GM19099 (cell line): ENCODE data around the gene PSD.

ENCODE experiments used
- POLR2A ChIP-seq: IDR thresholded peaks from 3 replicates; pipeline ENCODE4 v1.6.1; 2011; ENCODE audit warnings: low read depth; ENCODE audit not compliant: insufficient read length; ENCODE audit errors: extremely low read depth

PSD gene

DNA sequence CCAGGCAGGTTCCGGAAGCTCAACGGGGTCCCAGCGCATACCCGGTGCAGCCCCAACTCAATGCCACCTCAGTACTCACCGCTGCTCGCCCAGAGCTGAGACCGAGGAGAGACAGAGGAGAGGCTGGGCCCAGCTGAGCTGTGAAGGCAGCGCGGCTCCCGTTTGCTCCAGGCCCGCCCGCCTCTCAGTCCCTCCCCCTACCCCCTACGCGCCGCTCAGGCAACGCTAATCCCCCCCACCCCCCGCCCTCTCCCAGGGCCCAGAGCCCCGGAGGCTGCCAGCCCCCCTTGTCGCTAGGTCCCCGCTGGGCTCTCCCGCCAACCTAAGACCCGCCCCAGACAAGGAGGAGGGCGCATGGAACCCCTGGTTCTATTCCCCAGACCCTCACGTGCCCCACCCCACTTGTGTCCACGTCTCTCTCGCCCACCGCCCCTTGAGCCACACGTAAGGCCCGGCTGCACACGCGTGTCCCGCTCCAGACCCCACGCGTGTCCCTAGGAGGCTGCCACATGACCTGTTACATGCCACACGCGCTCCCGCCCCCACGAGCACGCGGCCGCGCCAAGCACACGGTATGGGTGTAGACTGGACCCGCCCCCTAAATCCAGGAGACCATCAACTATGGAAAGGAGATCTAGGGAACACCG is at the start of gene PSD:
TSS of gene PSD (minus strand) at position 164 of the 647 bp plus-strand sequence. CDS start 1,747 bp downstream, outside the sequence.
- no peak for TF ChIP-seq POLR2A

DNA sequence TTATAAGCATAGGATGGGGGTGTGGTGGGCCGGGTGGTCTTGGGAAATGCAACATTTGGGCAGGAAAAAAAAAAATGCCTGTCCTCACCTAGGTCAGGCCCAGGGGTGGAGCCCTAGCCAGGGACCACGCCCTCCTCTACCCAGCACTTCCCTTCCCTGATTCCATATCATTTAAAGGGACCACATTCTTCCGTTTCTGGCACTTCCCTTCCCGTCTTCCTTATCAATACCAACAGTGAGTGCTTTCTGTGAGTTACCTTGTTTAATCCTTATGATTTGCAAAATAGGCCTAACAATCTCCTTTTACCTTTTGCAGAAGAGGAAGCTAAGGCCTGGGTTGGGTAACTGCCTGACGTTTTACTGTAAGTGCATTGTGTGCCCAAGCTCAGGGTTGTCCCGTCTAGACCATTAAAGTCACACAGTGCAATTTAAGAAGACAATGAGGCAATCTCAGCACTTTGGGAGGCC is 49.4 kb upstream of the PSD start:
- no peak for TF ChIP-seq POLR2A

DNA sequence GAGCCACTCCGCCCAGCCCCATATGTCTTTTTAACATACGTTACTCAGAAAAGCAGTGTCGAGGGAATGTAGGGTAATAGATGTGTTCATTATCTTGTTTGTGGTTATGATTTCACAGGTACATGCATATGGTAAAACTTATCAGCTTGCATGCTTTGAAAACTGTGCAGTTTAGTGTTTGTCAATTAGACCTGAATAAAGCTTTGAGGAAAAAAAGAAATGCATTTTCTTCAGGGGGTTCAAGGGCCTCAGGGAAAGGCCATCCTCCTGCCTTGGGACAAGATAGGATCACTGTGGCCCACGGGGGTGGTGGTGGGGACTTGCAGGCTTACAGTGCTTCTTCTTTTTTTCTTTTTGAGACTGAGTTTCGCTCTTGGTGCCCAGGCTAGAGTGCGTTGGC is 48.7 kb upstream of the PSD start:
- no peak for TF ChIP-seq POLR2A

GRCh38 chr10:102465466-102465865 is 46.9 kb upstream of the PSD start:
- TF ChIP-seq POLR2A = no peak

DNA sequence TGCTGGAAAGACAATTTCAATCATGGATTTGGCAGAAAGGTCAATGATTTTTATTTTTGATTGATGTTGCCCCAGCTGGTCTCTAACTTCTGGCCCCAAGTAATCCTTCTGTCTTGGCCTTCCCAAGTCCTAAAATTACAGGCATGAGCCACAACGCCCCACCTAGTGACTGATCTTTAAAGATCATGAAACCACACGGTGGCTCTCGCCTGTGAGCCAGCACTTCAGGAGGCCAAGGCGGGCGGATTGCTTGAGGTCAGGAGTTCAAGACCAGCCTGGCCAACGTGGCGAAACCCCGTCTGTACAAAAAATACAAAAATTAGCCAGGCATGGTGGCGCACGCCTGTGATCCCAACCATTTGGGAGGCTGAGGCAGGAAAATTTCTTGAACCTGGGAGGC is 45.4 kb upstream of the PSD start:
- no peak for TF ChIP-seq POLR2A

- TF ChIP-seq POLR2A = no peak
Measured at GRCh38 chr10:102462512-102463054, 44.0 kb upstream of the PSD start.

GRCh38 chr10:102461187-102462054 is 42.8 kb upstream of the PSD start:
- peak; percentile 60 for TF ChIP-seq POLR2A

GRCh38 chr10:102460836-102461186 is 42.2 kb upstream of the PSD start:
- TF ChIP-seq POLR2A = no peak

DNA sequence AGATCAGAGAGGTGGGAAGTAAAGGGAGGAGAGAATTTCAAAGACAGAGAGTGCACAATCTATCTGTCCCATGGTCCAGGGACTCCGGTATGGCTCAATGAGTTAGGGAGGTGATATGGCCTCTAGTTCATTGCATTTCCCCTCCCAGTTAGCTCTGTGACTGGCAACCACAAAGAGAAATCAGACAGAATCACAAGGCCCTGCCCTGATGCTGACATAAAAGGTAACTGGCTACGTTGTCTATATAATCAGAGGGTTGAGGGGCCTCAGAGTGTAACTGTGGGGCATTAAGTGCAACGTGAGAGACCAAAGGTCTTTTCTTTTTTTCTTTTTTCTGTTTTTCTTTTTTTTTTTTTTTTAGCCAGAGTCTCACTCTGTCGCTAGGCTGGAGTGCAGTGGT is 40.1 kb upstream of the PSD start:
- no peak for TF ChIP-seq POLR2A

- TF ChIP-seq POLR2A = no peak
Measured at GRCh38 chr10:102457591-102458150, 39.1 kb upstream of the PSD start.

- no peak for TF ChIP-seq POLR2A
Measured at GRCh38 chr10:102455893-102456471, 37.4 kb upstream of the PSD start.

DNA sequence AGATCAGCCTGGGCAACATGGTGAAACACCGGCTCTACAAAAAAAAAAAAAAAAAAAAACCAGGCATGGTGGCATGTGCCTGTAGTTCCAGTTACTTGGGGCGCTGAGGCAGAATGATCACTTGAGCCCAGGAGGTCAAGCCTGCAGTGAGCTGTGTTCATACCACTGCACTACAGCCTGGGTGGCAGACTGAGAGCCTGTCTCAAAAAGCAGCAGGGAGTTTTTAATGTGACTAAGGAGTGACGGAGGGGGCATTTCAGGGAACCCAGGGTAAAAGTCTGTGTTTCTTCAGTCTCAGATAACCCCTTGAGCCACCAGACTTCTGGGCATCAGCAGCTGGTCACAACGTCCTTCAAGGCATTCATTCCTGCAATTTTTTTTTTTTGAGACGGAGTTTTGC is 34.9 kb upstream of the PSD start:
- no peak for TF ChIP-seq POLR2A

- no peak for TF ChIP-seq POLR2A
Measured at GRCh38 chr10:102452672-102453340, 34.2 kb upstream of the PSD start.

DNA sequence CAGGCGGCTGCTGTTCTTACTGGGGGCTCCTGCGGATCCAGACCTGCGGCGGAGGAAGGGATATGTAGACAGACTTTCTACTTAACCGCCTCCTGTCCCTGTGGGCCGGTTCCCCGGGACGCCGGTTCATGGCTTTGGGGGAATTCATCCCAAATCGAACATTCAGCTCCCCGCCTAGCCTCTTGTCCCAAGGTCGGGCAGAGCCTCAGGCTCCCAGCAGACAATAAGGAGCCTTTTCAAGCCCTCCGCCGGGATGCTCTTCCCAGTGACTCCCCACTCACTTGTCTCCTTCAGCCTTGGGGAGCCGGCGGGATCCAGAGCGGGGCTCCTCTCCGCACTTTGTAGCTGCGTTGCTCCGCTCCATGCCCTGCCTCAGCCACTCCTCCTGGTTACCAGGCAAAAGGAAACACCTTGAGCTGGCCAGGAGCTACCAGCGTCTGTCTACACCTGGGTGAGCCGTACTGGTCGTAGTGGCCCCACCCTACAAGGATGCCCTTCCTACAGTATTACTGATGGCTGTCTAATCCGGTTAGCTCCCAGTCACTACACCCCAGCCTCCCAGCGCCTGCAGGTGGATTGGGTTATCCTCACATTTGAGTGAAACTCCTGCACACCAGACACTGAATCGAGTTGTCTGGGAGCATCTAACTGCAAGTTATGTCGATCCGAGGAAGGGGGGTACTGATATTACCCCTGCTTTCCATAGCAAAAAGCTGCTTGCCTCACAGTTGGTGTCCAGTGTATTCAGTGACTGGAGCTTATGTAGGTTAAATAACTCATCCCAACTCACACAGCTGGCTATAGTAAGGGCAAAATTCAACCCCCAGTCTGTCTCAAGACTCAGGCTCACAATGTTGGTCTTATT is 32.8 kb upstream of the PSD start, which contains the start of gene C10orf95:
TSS of gene C10orf95 (minus strand) at position 439 of the 865 bp plus-strand sequence. CDS start 450 bp downstream, outside the sequence.
- no peak for TF ChIP-seq POLR2A
